ENCODE data around the gene FUT7.
A peak's percentile ranks its signal among the peaks of the same experiment; 100 is the strongest.
"Not testable (repeated sequence)": the region's sequence is repeated elsewhere in the genome, so short reads cannot be mapped to it uniquely, and the experiment has no call there.

The FUT7 gene

DNA sequence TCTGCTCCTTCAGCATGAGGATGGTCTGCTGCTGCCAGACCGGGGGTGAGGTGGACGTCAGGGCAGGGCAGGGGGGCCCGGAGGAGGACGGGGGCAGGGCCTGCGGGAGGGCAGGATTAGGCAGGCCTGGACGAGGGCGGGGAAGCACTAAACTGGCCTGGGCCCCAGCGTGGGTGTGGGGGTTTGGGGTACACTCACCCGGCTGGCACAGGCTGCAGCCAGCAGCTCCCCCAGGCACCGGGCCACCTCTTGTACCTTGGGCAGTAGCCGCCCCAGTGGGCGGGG is 32.9 kb upstream of the FUT7 start:
- Histone ChIP-seq H3K4me3 (ENCODE audit: low read depth, low read length) (no peak overlapping the region), H3K4me1 (ENCODE audit: control insufficient read depth, insufficient read depth, low read length) (peaks cover 20% of the 10 kb centered on the region), H3K9me3 (ENCODE audit: control insufficient read depth, insufficient read depth, low read depth, low read length) (no peaks in the 10 kb centered on the region), H3K36me3 (ENCODE audit: control insufficient read depth, insufficient read depth, low read length) (peaks cover 23% of the 10 kb centered on the region), H3K27me3 (ENCODE audit: control insufficient read depth, insufficient read depth, low read length) (peaks cover 11% of the 10 kb centered on the region; the same call in 1 of the 2 replicates), H3K9ac (ENCODE audit: low read length) (no peak overlapping the region), H3K27ac (ENCODE audit: low read depth, low read length) (no peak overlapping the region)

DNA sequence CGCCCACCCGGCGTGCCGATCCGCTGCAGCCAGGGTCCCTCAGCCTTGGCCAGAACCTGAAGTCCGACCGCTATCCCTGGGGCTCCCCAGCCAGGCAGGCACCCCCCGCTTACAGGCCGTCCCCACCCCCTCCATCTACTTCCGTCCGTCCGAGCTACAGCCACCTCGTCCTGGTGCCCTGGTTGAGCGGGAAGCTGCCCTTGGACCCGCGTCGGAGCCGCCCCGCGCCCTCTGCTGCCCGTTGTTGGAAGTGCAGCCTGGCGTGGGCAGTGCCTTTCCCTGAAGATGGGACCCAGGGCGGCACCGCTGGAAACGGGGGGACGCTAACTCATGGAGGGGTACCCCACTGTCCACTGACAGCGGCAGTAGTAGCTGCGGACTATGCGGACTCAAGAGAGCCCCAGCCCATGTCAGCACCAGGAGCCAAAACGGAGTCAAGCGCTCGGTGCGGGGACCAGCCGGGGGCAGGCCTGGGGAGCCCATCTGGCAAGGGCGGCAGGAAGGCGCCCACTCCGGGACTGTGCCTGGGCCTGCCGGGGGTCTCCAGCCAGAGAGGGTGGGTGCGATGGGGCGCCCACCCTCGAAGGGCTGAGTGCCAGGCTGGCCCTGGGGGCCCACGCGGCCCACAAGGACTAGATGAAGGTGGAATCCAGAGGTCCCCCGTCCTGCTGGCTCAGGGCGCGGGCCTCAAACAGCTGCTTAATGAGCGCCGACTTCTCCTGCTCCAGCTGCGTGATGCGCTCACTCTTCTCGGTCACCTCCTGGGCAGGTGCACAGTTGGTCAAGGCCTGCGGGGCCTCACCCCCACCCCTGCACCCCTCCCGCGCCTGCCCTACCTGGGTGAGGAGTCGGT is 32.4 kb upstream of the FUT7 start:
- H3K4me3 ChIP-seq (ENCODE audit: low read depth, low read length) = no peak overlapping the region
- no peak overlapping the region for H3K9ac ChIP-seq (ENCODE audit: low read length)
- H3K9me3 ChIP-seq (ENCODE audit: control insufficient read depth, insufficient read depth, low read depth, low read length) = no peaks in the 10 kb centered on the region
- no peak overlapping the region for H3K27ac ChIP-seq (ENCODE audit: low read depth, low read length)
- H3K27me3 ChIP-seq (ENCODE audit: control insufficient read depth, insufficient read depth, low read length) = peaks cover 6% of the 10 kb centered on the region; the same call in 1 of the 2 replicates
- H3K36me3 ChIP-seq (ENCODE audit: control insufficient read depth, insufficient read depth, low read length) = peaks cover 23% of the 10 kb centered on the region
- H3K4me1 ChIP-seq (ENCODE audit: control insufficient read depth, insufficient read depth, low read length) = peaks cover 17% of the 10 kb centered on the region

DNA sequence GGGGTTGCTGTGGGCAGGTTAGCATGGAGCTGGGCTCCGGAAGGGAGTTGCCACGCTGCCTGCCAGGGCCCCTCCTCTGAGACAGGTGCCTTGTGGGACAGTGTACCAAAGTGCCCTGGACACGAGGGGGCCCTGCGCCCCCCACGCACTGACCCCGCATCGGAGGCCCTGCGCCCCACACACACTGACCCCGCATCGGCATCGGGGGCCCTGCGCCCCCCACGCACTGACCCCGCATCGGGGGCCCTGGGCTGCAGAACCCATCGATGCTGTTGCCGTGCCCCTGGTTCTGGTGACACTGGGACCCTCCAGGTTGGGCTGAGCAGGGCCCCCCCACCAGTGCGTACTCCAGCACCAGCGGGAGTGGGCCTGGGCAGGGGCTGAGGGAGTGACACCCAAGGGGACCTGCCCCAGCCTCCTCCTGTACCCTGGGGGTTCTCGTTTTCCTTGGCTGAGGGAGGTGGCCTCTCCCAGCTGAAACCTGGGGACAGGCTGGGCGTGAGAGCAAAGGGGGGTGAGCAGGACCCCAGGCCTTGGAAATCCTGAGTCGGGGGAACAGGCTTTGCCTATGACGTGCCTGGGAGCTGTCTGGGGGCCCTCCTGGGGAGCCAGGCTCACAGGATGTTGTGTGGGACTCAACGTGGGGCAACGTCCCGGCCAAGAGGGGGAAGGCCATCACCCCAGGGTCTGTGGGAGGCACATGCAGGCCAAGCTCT is 31.6 kb upstream of the FUT7 start:
- Histone ChIP-seq H3K9ac (ENCODE audit: low read length) (no peak overlapping the region), H3K27me3 (ENCODE audit: control insufficient read depth, insufficient read depth, low read length) (peaks cover 5% of the 10 kb centered on the region; the same call in 1 of the 2 replicates), H3K9me3 (ENCODE audit: control insufficient read depth, insufficient read depth, low read depth, low read length) (no peaks in the 10 kb centered on the region), H3K36me3 (ENCODE audit: control insufficient read depth, insufficient read depth, low read length) (peaks cover 23% of the 10 kb centered on the region), H3K27ac (ENCODE audit: low read depth, low read length) (no peak overlapping the region), H3K4me1 (ENCODE audit: control insufficient read depth, insufficient read depth, low read length) (peaks cover 9% of the 10 kb centered on the region), H3K4me3 (ENCODE audit: low read depth, low read length) (no peak overlapping the region)

DNA sequence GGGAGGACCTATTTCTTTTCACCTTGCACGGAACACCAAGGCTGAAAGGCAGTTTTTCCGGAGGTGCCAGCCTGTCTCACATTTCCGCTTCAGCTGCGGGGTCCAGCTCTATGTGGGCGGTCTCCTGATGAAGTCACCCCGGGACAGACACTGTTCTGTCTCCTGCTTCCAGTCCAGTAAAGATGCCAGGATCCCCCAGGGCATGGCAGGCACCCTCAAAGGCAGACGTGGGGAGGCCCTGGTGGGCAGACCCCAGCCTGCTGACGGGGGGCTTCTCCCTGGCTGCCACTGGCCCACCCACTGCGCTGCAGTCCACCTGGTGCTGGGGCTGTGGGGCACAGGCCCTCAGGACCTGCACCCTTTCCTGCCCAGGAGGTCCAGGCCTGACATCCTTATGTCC is 30.9 kb upstream of the FUT7 start:
- H3K27me3 ChIP-seq (ENCODE audit: control insufficient read depth, insufficient read depth, low read length); H3K27ac ChIP-seq (ENCODE audit: low read depth, low read length); H3K4me1 ChIP-seq (ENCODE audit: control insufficient read depth, insufficient read depth, low read length); H3K4me3 ChIP-seq (ENCODE audit: low read depth, low read length); H3K9ac ChIP-seq (ENCODE audit: low read length); H3K9me3 ChIP-seq (ENCODE audit: control insufficient read depth, insufficient read depth, low read depth, low read length): not testable (repeated sequence)
- peaks cover 23% of the 10 kb centered on the region for H3K36me3 ChIP-seq (ENCODE audit: control insufficient read depth, insufficient read depth, low read length)

DNA sequence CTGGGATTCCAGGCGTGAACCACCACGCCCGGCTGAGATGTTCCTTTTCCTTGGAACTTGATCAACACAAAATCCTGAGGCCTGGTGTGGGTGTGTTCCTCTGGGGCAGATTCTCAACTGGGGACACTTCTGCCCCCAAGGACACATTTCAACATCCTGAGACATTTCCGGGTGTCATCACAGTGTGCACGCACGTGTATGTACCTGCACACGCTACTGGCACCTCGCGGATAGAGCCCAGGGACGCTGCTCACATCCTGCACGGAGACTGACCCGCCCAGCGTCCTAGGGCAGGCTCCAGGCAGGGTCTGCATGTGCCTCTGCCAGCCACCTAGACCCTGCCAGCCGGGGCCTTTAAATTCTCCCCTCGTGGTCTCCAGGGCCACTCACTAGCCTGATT is 30.5 kb upstream of the FUT7 start:
- no peak overlapping the region for H3K27ac ChIP-seq (ENCODE audit: low read depth, low read length)
- no peak overlapping the region for H3K9ac ChIP-seq (ENCODE audit: low read length)
- H3K4me3 ChIP-seq (ENCODE audit: low read depth, low read length) = no peak overlapping the region
- peaks cover 3% of the 10 kb centered on the region; the same call in 1 of the 2 replicates for H3K4me1 ChIP-seq (ENCODE audit: control insufficient read depth, insufficient read depth, low read length)
- H3K36me3 ChIP-seq (ENCODE audit: control insufficient read depth, insufficient read depth, low read length) = peaks cover 23% of the 10 kb centered on the region
- no peaks in the 10 kb centered on the region for H3K9me3 ChIP-seq (ENCODE audit: control insufficient read depth, insufficient read depth, low read depth, low read length)
- peaks cover 6% of the 10 kb centered on the region; the same call in 1 of the 2 replicates for H3K27me3 ChIP-seq (ENCODE audit: control insufficient read depth, insufficient read depth, low read length)

DNA sequence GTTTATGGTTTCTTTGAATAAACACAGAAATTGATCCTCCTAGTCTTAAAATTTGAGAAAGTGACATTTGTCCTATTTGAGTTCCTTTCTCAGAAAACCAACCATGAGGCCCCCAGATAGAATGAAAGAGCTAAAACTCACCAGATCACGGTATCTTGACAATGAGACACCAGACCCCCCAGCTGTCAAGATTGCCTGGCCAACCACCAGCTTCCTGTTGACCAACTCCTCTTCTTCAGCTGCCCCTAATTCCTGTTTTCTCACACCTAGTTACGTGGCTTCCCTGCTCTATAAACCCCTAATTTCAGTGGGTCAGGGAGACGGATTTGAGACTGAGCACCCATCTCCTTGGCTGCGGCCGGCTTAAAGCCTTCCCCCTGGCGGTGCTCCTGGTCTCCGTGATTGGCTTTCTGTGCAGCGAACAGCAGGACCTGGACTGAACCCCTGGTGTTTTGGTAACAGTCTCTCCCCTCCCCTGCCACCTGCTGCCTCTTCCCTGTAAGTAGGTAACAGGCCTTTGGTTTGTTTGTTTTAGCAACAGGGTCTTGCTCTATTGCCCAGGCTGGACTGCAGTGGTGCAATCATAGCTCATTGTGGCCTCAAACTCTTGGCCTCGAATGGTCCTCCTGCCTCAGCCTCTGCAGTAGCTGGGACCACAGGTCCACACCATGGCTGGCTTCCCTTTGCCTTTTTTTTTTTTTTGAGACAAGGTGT is 26.8 kb upstream of the FUT7 start:
- Histone ChIP-seq H3K4me3 (ENCODE audit: low read depth, low read length) (no peak overlapping the region), H3K9me3 (ENCODE audit: control insufficient read depth, insufficient read depth, low read depth, low read length) (no peaks in the 10 kb centered on the region), H3K36me3 (ENCODE audit: control insufficient read depth, insufficient read depth, low read length) (no peaks in the 10 kb centered on the region), H3K4me1 (ENCODE audit: control insufficient read depth, insufficient read depth, low read length) (peaks cover 18% of the 10 kb centered on the region), H3K27me3 (ENCODE audit: control insufficient read depth, insufficient read depth, low read length) (peaks cover 30% of the 10 kb centered on the region), H3K9ac (ENCODE audit: low read length) (no peak overlapping the region), H3K27ac (ENCODE audit: low read depth, low read length) (no peak overlapping the region)

DNA sequence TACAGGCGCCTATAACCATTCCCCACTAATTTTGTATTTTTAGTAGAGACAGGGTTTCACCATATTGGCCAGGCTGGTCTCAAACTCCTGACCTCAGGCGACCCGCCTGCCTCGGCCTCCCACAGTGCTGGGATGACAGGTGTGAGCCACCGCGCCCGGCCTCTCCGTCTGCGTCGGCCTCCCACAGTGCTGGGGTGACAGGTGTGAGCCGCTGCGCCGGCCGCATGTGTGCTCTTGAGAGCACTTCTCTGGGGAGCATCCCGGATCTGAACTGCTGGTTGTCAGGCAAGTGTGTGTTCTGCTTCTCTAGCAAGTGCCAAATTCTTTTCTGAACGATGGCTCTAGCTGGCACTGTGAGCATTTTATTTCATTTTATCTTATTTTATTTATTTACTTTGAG is 25.7 kb upstream of the FUT7 start:
- Histone ChIP-seq H3K27me3 (ENCODE audit: control insufficient read depth, insufficient read depth, low read length) (peaks cover 42% of the 10 kb centered on the region), H3K9ac (ENCODE audit: low read length) (no peak overlapping the region), H3K27ac (ENCODE audit: low read depth, low read length) (no peak overlapping the region), H3K4me1 (ENCODE audit: control insufficient read depth, insufficient read depth, low read length) (peaks cover 17% of the 10 kb centered on the region), H3K4me3 (ENCODE audit: low read depth, low read length) (no peak overlapping the region), H3K36me3 (ENCODE audit: control insufficient read depth, insufficient read depth, low read length) (no peaks in the 10 kb centered on the region), H3K9me3 (ENCODE audit: control insufficient read depth, insufficient read depth, low read depth, low read length) (no peaks in the 10 kb centered on the region)

DNA sequence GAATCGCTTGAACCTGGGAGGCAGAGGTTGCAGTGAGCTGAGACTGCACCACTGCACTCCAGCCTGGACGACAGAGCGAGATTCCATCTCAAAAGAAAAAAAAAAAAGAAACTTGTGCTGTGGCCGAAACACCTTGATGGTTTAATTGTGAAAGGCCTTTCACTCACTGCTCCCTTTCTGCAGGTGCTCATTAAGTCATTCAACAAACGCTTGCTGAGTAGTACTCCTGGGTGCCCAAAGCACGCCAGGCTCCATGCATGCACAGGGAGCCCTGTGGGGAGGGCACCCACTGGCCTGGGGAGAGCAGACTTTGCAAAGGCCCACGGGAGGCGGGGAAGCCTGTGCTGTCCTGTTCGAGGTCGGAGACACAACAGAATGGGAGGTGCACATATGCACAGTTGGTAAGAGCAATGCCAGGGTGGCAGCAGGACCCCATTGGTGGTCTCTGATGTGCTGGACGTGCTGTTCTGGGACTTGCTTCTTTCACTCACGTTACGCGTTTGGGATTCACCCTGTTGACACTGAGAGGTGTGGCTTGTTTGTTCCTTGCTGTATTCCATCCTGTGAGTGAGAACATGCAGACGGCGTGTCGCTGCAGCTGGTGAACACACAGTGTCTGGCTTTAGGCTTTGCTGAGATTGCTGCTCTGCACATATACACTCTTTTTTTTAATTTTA is 25.0 kb upstream of the FUT7 start:
- Histone ChIP-seq H3K36me3 (ENCODE audit: control insufficient read depth, insufficient read depth, low read length) (no peaks in the 10 kb centered on the region), H3K27me3 (ENCODE audit: control insufficient read depth, insufficient read depth, low read length) (peaks cover 48% of the 10 kb centered on the region), H3K4me3 (ENCODE audit: low read depth, low read length) (no peak overlapping the region), H3K9ac (ENCODE audit: low read length) (no peak overlapping the region), H3K4me1 (ENCODE audit: control insufficient read depth, insufficient read depth, low read length) (peaks cover 17% of the 10 kb centered on the region), H3K27ac (ENCODE audit: low read depth, low read length) (no peak overlapping the region), H3K9me3 (ENCODE audit: control insufficient read depth, insufficient read depth, low read depth, low read length) (no peaks in the 10 kb centered on the region)

DNA sequence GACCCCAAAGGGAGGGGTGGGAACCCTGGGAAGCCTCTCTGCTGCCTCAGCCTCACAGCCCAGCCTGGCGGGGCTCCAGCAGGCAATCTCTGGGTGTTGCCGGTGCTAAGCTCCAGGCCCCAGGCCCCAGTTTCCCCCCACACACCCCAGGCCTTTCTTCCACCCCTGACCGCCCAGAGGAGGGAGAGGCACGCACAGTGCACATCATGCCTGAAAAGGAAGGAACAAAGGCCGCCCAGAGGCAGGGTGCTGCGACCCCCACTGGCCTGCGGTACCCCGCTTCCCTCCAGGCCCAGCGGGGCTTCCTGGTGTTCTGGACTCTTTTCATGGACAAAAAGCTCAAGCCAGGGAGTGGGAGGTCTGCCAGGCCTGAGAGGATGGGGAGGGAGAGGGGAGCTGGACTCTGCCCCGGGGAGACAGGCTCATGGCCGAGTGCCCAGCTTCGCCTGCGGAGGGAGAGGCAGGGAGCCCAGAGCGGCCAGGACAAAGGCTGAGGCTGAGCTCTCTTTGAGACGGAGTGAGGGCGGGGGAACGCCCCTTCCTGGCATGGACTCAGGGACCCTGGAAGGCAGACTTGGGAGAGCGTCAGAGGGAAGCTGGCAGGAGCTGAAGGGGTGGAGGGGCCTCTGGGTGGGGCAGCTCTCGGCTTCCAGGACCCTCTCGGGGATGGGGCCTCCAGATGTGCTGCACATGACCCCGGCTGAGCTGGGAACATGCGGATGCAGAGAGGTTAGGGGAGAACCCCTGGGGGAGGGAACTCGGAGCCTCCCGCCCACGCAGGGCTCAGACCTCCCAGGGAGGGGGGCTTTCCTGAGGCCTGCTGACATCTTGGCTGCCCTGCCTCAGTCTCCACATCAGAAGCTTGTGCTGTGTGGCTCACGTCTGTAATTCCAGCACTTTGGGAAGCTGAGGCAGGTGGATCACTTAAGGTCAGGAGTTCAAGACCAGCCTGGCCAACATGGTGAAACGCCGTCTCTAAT is 23.8 kb upstream of the FUT7 start:
- Histone ChIP-seq H3K27ac (ENCODE audit: low read depth, low read length) (no peak overlapping the region), H3K4me3 (ENCODE audit: low read depth, low read length) (no peak overlapping the region), H3K27me3 (ENCODE audit: control insufficient read depth, insufficient read depth, low read length) (peaks cover 60% of the 10 kb centered on the region), H3K9ac (ENCODE audit: low read length) (no peak overlapping the region), H3K4me1 (ENCODE audit: control insufficient read depth, insufficient read depth, low read length) (peaks cover 17% of the 10 kb centered on the region), H3K9me3 (ENCODE audit: control insufficient read depth, insufficient read depth, low read depth, low read length) (no peaks in the 10 kb centered on the region), H3K36me3 (ENCODE audit: control insufficient read depth, insufficient read depth, low read length) (no peaks in the 10 kb centered on the region)

DNA sequence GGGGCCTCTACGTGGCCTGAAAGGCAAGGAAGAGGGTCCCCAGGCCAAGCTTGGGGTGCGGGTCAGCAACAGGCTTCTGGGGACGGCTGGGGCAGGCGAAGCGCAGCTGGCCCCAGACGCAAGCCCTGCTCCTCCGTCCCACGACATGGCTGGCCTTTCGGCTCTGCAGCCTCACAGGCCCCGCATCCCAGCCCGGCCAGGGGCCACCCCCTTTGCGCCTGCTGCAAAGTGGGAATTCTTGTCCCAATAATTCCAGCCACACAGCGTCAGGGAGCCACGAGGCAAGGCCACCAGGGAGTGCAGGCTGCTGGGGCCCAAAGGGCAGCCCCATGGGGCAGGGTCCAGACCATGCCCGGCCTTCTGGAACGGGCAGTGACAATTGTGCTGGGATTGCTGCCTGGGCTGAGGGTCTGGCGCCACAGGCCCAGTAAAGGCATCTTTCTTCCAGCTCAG is 23.1 kb upstream of the FUT7 start:
- peaks cover 68% of the 10 kb centered on the region for H3K27me3 ChIP-seq (ENCODE audit: control insufficient read depth, insufficient read depth, low read length)
- no peak overlapping the region for H3K9ac ChIP-seq (ENCODE audit: low read length)
- H3K36me3 ChIP-seq (ENCODE audit: control insufficient read depth, insufficient read depth, low read length) = no peaks in the 10 kb centered on the region
- H3K9me3 ChIP-seq (ENCODE audit: control insufficient read depth, insufficient read depth, low read depth, low read length) = no peaks in the 10 kb centered on the region
- H3K4me1 ChIP-seq (ENCODE audit: control insufficient read depth, insufficient read depth, low read length) = peaks cover 17% of the 10 kb centered on the region
- no peak overlapping the region for H3K27ac ChIP-seq (ENCODE audit: low read depth, low read length)
- H3K4me3 ChIP-seq (ENCODE audit: low read depth, low read length) = peak overlapping the region; percentile 62; the same call in 1 of the 2 replicates

Data from HUES6 (cell line).